K562 (cell line): ENCODE measurements around the gene ATXN1. TPM values are rescaled to one million over a fixed set of nuclear protein-coding genes. Genes with fewer than 3 reads are reported as not detected.

Experiments
- FOS ChIP-seq: IDR thresholded peaks from 3 replicates; pipeline ENCODE4 v1.6.1; 2011; ENCODE audit not compliant: insufficient read length; ENCODE audit errors: extremely low read depth
- FOXK2 ChIP-seq, 2 experiments: fragments of 450-650 bp; IDR thresholded peaks in 1 of 2; conservative IDR thresholded peaks in 1 of 2; 2 replicates each; pipeline ENCODE4 v1.6.1; 2016; ENCODE audit warnings: low read depth in 2 of 2, mild to moderate bottlenecking in 1 of 2
- FUS ChIP-seq: fragments of 200-400 bp; formaldehyde crosslinking; optimal IDR thresholded peaks from 2 replicates; pipeline ENCODE3; 2017; ENCODE audit warnings: low read depth, low read length
- IFI16 ChIP-seq: fragments of 250-450 bp; sonication (Bioruptor Pico); IDR thresholded peaks from 2 replicates; pipeline ENCODE4 v2.1.2; 2022; ENCODE audit warnings: mild to moderate bottlenecking, inconsistent platforms
- NCOA2 ChIP-seq, 2 experiments: fragments of 450-650 bp; IDR thresholded peaks; 2 replicates each; pipeline ENCODE4 v1.6.1; 2018; ENCODE audit warnings: mild to moderate bottlenecking in 2 of 2, moderate library complexity in 1 of 2; ENCODE audit not compliant: partially characterized antibody in 2 of 2
- SMARCA5 ChIP-seq: fragments of 450-650 bp; IDR thresholded peaks from 2 replicates; pipeline ENCODE4 v1.6.1; 2016
- SREBF1 ChIP-seq: fragments of 150-350 bp; IDR thresholded peaks from 2 replicates; pipeline ENCODE4 v1.6.1; 2014; ENCODE audit warnings: antibody characterized with exemption, low read depth, low read length, borderline replicate concordance
- ZNF740 ChIP-seq, 3 experiments: fragments of 200-800 bp in 1 of 3; sonication (Bioruptor generic) in 1 of 3; sonication (generic) in 1 of 3; formaldehyde crosslinking in 1 of 3; IDR thresholded peaks; 2 replicates each; pipeline versions ENCODE4 v1.6.1 to v1.8.0; 2016 to 2022; ENCODE audit warnings: mild to moderate bottlenecking in 2 of 3, missing compliant biosample characterization in 2 of 3, missing genetic modification characterization in 2 of 3, missing genetic modification reagents in 1 of 3
- polyA plus RNA-seq, 8 experiments: library from polyadenylated mRNA; depleted of rRNA in 4 of 8; stranded (reverse) in 5 of 8; unstranded in 3 of 8; fragments of >200 nt; fragmentation: Nextera tagmentation in 2 of 8; fragmentation: Illumina TruSeq in 1 of 8; extraction: Ambion mirVana in 2 of 8; extraction: Trizol in 1 of 8; gene quantifications; 2 replicates each; pipeline versions ENCODE4 v1.2.1 to v1.2.3, GENCODE V29; 2011 to 2014; ENCODE audit warnings: inconsistent platforms in 1 of 8, missing spikeins in 1 of 8
- total RNA-seq, 7 experiments: library from RNA; depleted of rRNA in 6 of 7; stranded (reverse); fragments of >200 nt in 6 of 7; fragmentation: Illumina TruSeq in 2 of 7; extraction: Trizol in 2 of 7; gene quantifications; 2 replicates each; pipeline versions ENCODE4 v1.2.1 to v1.2.3, GENCODE V29; 2011 to 2021; ENCODE audit warnings: low replicate concordance in 1 of 7
- TF ChIP-seq, protein P1 (sequence below): fragments of 450-650 bp; IDR thresholded peaks from 2 replicates; pipeline ENCODE4 v1.6.1; 2016; ENCODE audit warnings: mild to moderate bottlenecking, moderate library complexity
- TF ChIP-seq, protein P2 (sequence below): sonication (generic); formaldehyde crosslinking; IDR thresholded peaks from 2 replicates; pipeline ENCODE4 v1.4.0; 2020; ENCODE audit warnings: mild to moderate bottlenecking, missing genetic modification reagents
- TF ChIP-seq, protein P3 (sequence below): sonication (generic); IDR thresholded peaks from 2 replicates; pipeline ENCODE4 v1.6.1; 2016

The ATXN1 gene
- total and polyA plus RNA-seq, 9 of the 15 experiments (the other 6 are each of a cell fraction or from before 2014, with no cell fraction given) = under 0.01 to 1.2 (median 0.58) TPM

- TF ChIP-seq, protein P1, sequence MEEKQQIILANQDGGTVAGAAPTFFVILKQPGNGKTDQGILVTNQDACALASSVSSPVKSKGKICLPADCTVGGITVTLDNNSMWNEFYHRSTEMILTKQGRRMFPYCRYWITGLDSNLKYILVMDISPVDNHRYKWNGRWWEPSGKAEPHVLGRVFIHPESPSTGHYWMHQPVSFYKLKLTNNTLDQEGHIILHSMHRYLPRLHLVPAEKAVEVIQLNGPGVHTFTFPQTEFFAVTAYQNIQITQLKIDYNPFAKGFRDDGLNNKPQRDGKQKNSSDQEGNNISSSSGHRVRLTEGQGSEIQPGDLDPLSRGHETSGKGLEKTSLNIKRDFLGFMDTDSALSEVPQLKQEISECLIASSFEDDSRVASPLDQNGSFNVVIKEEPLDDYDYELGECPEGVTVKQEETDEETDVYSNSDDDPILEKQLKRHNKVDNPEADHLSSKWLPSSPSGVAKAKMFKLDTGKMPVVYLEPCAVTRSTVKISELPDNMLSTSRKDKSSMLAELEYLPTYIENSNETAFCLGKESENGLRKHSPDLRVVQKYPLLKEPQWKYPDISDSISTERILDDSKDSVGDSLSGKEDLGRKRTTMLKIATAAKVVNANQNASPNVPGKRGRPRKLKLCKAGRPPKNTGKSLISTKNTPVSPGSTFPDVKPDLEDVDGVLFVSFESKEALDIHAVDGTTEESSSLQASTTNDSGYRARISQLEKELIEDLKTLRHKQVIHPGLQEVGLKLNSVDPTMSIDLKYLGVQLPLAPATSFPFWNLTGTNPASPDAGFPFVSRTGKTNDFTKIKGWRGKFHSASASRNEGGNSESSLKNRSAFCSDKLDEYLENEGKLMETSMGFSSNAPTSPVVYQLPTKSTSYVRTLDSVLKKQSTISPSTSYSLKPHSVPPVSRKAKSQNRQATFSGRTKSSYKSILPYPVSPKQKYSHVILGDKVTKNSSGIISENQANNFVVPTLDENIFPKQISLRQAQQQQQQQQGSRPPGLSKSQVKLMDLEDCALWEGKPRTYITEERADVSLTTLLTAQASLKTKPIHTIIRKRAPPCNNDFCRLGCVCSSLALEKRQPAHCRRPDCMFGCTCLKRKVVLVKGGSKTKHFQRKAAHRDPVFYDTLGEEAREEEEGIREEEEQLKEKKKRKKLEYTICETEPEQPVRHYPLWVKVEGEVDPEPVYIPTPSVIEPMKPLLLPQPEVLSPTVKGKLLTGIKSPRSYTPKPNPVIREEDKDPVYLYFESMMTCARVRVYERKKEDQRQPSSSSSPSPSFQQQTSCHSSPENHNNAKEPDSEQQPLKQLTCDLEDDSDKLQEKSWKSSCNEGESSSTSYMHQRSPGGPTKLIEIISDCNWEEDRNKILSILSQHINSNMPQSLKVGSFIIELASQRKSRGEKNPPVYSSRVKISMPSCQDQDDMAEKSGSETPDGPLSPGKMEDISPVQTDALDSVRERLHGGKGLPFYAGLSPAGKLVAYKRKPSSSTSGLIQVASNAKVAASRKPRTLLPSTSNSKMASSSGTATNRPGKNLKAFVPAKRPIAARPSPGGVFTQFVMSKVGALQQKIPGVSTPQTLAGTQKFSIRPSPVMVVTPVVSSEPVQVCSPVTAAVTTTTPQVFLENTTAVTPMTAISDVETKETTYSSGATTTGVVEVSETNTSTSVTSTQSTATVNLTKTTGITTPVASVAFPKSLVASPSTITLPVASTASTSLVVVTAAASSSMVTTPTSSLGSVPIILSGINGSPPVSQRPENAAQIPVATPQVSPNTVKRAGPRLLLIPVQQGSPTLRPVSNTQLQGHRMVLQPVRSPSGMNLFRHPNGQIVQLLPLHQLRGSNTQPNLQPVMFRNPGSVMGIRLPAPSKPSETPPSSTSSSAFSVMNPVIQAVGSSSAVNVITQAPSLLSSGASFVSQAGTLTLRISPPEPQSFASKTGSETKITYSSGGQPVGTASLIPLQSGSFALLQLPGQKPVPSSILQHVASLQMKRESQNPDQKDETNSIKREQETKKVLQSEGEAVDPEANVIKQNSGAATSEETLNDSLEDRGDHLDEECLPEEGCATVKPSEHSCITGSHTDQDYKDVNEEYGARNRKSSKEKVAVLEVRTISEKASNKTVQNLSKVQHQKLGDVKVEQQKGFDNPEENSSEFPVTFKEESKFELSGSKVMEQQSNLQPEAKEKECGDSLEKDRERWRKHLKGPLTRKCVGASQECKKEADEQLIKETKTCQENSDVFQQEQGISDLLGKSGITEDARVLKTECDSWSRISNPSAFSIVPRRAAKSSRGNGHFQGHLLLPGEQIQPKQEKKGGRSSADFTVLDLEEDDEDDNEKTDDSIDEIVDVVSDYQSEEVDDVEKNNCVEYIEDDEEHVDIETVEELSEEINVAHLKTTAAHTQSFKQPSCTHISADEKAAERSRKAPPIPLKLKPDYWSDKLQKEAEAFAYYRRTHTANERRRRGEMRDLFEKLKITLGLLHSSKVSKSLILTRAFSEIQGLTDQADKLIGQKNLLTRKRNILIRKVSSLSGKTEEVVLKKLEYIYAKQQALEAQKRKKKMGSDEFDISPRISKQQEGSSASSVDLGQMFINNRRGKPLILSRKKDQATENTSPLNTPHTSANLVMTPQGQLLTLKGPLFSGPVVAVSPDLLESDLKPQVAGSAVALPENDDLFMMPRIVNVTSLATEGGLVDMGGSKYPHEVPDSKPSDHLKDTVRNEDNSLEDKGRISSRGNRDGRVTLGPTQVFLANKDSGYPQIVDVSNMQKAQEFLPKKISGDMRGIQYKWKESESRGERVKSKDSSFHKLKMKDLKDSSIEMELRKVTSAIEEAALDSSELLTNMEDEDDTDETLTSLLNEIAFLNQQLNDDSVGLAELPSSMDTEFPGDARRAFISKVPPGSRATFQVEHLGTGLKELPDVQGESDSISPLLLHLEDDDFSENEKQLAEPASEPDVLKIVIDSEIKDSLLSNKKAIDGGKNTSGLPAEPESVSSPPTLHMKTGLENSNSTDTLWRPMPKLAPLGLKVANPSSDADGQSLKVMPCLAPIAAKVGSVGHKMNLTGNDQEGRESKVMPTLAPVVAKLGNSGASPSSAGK = no peak
- TF ChIP-seq, protein P2, sequence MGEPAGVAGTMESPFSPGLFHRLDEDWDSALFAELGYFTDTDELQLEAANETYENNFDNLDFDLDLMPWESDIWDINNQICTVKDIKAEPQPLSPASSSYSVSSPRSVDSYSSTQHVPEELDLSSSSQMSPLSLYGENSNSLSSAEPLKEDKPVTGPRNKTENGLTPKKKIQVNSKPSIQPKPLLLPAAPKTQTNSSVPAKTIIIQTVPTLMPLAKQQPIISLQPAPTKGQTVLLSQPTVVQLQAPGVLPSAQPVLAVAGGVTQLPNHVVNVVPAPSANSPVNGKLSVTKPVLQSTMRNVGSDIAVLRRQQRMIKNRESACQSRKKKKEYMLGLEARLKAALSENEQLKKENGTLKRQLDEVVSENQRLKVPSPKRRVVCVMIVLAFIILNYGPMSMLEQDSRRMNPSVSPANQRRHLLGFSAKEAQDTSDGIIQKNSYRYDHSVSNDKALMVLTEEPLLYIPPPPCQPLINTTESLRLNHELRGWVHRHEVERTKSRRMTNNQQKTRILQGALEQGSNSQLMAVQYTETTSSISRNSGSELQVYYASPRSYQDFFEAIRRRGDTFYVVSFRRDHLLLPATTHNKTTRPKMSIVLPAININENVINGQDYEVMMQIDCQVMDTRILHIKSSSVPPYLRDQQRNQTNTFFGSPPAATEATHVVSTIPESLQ (CRISPR knock-in tag) = no peak
- TF ChIP-seq NCOA2 (IDR thresholded peaks at IDR 0.05; ENCODE audit: partially characterized antibody in 2 of 2) = no peak
- TF ChIP-seq SMARCA5 = no peak
- no peak for TF ChIP-seq FOS
- no peak for TF ChIP-seq IFI16 (CRISPR knock-in tag)
- no peak for TF ChIP-seq SREBF1
- TF ChIP-seq ZNF740 (CRISPR knock-in tag; IDR thresholded peaks at IDR 0.05) = no peak
- no peak for TF ChIP-seq ZNF740 (tag; IDR thresholded peaks at IDR 0.05)
- no peak for TF ChIP-seq FOXK2 (conservative IDR thresholded peaks at IDR 0.05 in 1 of 2, IDR thresholded peaks at IDR 0.05 in 1 of 2; ENCODE audit: low read depth in 2 of 2)
- TF ChIP-seq, protein P3, sequence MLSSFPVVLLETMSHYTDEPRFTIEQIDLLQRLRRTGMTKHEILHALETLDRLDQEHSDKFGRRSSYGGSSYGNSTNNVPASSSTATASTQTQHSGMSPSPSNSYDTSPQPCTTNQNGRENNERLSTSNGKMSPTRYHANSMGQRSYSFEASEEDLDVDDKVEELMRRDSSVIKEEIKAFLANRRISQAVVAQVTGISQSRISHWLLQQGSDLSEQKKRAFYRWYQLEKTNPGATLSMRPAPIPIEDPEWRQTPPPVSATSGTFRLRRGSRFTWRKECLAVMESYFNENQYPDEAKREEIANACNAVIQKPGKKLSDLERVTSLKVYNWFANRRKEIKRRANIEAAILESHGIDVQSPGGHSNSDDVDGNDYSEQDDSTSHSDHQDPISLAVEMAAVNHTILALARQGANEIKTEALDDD = peak; percentile 4; the same call in 1 of the 2 replicates
- no peak for TF ChIP-seq FUS
Measured at GRCh38 chr6:16331384-16332174, 429.7 kb downstream of the ATXN1 start (continued).
